Umbilical cord (tissue), 2 donors: ENCODE data around the gene ADAM12. TPM values are rescaled to one million over a fixed set of nuclear protein-coding genes. Genes with fewer than 3 reads are reported as not detected.
"Not testable (repeated sequence)": the region's sequence is repeated elsewhere in the genome, so short reads cannot be mapped to it uniquely, and the experiment has no call there.

Source experiments
- DNase-seq: peaks from one replicate; pipeline ENCODE4 v3.0.0-alpha.2; 2015; ENCODE audit warnings: low spot score
- total RNA-seq: library from RNA; depleted of rRNA; stranded (reverse); fragments of >200 nt; gene quantifications from one replicate; pipeline ENCODE4 v1.2.3, GENCODE V29; 2014; ENCODE audit warnings: low replicate concordance; ENCODE audit not compliant: insufficient read depth

ADAM12 gene
- total RNA-seq, 1 donor from 2014 or later, result 196 TPM

- DNase-seq, result no peak
These were observed 17.0 kb upstream of the ADAM12 start for GRCh38 chr10:126405239-126405775.

GRCh38 chr10:126402721-126403695 lies 14.7 kb upstream of the ADAM12 start:
- DNase-seq, result peak; percentile 10

- DNase-seq, result no peak
These were observed 12.4 kb upstream of the ADAM12 start for GRCh38 chr10:126400641-126401040.

DNA sequence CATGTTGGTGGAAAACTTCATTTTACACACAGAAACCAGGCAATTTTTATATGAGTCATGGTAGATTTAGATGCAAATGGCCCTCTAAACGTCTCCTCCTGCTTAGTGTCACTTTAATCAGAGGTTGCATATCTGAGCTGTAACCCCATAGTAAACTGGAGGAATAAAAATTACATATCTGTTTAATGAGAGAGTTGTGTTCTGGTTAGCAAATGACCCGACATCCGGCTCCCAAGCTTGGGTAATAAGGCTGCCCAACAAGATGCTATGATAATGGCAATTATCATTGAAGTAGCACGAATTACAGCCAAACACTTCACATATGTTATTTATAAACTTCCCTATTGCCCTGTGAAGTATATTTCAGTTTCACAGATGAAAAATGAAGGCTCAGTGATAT lies 10.6 kb upstream of the ADAM12 start:
- DNase-seq, result no peak

DNA sequence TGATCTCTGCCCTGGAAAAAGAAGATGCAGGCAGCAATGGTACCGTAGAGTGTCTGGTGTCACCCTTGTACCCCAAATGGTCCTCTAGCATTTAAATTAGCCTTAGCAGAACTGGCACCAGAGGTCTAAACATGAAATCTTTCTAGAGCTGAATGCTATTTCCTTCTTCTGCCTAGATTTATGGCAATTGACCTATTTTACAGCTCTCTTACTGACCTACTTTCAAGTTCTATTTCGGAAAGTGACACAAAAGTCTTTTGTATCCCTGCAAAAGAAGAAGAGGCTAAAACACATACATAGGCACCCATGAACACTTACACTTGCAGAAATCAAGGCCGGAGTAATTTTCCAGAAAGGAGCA lies 10.1 kb upstream of the ADAM12 start:
- DNase-seq, result no peak

DNA sequence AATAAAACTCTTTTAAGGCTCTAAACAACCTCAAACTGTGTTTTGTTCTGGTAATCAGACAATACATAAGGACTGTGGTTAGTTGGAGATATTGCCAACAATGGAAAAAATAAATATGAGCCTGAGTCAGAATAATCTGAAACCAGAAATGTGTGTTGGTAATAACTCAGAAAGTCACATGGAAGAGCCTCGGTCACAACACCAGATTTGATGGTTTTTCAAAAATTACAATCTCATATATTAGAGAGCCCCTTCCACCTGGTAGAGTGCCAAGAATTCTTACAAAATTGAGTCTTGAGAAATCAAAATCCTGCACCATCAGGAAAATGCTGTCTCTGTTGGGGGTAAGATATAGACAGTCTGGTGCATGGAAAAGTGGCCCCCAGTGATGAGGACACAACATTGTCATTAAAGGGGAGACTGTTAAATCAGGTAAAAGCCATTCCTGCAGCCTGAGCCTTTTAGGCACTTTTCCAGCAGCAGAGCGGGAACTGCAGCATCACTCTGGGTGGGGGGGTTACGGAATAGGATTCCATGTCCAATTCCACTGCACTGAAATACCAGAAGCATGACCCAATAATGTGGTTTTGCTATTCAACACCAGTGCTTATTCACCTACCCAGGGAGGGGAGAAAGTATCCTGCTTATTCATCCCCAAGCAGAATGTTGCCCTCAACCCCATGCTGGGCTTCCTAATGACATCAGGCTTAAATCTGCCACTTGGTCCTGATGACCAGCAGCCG lies 9.5 kb upstream of the ADAM12 start:
- DNase-seq, result peak; percentile 55

GRCh38 chr10:126397156-126397555 lies 8.9 kb upstream of the ADAM12 start:
- DNase-seq, result no peak

- DNase-seq, result no peak
These were observed 6.7 kb upstream of the ADAM12 start for GRCh38 chr10:126394948-126395347.

DNA sequence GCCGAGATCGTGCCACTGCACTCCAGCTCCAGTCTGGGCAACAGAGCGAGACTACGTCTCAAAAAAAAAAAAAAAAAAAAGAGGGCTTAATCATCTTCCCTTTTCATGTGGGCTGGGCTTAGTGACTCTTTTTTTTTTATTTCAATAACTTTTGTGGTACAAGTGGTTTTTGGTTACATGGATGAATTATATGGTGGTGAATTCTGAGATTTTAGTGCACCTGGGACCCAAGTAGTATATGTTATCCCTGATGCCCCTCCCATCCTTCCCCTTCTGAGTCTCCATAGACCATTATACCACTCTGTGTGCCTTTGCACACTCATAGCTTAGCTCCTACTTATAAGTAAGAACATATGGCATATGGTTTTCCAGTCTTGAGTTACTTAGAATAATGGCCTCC lies 4.8 kb upstream of the ADAM12 start:
- no peak for DNase-seq

DNA sequence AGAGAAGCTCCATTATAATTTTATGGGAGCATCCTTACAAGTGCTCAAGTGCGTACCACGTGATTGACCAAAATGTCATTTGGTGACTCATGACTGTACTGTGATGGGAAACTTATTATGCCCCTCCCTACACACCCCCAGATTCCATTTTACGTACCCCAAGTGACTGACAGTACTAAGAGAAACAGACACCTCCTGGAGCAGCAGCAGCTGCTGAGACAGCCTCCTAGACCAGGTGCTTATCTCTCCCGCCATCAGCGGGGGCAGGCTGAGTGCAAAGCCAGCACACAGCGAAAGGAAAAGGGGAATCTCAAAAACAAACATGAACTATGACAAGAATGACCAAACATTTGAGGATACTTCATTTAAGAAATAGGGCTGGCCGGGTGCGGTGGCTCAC lies 4.2 kb upstream of the ADAM12 start:
- DNase-seq, result no peak

DNA sequence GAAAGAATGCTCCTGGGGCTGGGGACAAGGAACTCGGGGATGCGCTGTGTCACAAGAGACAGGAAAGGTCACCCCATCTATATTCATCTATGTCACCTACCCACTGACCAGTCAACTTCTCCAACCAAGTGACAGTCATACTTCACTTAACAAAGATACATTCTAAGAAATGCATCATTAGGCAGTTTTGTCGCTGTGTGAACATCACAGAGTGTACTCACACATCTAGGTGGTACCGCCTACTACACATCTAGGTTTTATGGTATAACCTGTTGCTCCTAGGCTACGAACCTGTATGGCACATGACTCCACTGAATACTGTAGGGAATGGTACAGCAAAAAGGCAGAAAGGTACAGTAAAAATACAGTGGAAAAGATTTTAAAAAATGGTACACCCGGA lies 3.8 kb upstream of the ADAM12 start:
- DNase-seq, result no peak

- DNase-seq, result peak; percentile 89
These were observed 3.1 kb upstream of the ADAM12 start for GRCh38 chr10:126391192-126391885.

- no peak for DNase-seq
These were observed 2.0 kb upstream of the ADAM12 start for GRCh38 chr10:126390324-126390723.

GRCh38 chr10:126387041-126387921 lies 996 bp downstream of the ADAM12 start:
- peak; percentile 83 for DNase-seq

- DNase-seq, result peak; percentile 27
These were observed 3.9 kb downstream of the ADAM12 start for GRCh38 chr10:126384269-126384873.

DNA sequence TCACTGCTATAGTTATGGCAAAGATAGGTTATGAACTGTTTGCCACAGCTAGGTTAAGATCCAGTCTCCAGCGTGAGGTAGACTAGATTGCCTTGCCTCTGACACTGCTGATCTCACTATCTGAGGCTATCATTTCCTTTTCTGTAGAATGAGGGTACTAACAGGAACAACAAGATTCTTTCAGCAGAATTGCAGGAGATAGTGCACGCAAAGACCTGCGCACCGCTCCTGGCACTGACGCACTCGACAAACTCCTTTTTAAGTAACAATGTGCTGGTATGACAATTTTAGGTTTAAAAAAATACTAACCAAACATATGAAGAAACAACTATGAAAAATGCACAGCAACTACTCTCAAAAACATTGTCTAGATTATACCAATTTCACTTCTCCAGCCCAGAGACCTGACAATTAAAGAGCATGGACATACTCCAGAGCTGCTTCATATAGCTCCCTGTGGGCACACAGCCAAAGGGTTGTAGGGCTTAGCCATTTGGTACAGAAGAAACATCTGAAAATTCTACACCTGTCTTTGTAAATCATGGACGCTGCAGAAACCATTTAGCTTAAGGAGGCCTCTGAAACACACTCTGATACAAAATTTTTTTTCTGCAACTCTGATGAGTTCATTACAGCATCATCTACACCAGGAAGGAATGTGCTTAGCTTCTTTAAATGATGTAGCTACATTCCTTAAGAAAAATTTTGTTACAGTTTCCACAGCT lies 7.8 kb downstream of the ADAM12 start:
- DNase-seq, result peak; percentile 80

GRCh38 chr10:126379166-126379565 lies 9.1 kb downstream of the ADAM12 start:
- DNase-seq, result not testable (repeated sequence)

GRCh38 chr10:126376956-126377355 lies 11.3 kb downstream of the ADAM12 start:
- no peak for DNase-seq

DNA sequence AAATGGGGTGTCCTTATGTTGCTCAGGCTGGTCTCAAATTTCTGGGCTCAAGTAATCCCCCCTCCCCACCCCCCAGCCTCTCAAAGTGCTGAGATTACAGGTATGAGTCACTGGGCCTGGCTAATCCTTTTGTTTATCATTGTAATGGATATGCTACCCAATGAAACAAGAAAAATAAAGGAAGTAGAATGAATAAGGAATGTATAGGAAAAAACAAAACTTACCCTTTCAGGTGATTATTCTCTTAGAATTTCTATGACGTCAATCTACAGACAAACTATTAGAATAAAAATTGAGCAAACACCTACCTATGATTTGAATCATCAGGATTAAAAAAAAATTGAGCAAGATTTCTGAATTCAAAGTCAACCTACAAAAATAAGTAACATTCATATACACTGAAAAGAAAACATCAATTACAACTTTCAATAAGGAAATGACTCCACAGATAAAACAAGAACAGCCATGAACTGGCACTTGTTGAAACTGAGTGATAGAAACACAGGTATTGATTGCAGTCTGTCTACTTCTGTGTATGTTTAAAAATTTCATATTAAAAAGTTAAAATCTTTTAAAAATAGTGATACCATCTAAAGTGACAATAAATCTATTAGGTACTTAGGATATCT lies 12.2 kb downstream of the ADAM12 start:
- no peak for DNase-seq
